Measurements from ENCODE around the gene B3GALT4. TPM values are rescaled to one million over a fixed set of nuclear protein-coding genes. Genes with fewer than 3 reads are reported as not detected.

B3GALT4 gene
- total RNA-seq, 3 donors from 2014 or later, result 21.6 to 41.7 (median 24.2) TPM

DNA sequence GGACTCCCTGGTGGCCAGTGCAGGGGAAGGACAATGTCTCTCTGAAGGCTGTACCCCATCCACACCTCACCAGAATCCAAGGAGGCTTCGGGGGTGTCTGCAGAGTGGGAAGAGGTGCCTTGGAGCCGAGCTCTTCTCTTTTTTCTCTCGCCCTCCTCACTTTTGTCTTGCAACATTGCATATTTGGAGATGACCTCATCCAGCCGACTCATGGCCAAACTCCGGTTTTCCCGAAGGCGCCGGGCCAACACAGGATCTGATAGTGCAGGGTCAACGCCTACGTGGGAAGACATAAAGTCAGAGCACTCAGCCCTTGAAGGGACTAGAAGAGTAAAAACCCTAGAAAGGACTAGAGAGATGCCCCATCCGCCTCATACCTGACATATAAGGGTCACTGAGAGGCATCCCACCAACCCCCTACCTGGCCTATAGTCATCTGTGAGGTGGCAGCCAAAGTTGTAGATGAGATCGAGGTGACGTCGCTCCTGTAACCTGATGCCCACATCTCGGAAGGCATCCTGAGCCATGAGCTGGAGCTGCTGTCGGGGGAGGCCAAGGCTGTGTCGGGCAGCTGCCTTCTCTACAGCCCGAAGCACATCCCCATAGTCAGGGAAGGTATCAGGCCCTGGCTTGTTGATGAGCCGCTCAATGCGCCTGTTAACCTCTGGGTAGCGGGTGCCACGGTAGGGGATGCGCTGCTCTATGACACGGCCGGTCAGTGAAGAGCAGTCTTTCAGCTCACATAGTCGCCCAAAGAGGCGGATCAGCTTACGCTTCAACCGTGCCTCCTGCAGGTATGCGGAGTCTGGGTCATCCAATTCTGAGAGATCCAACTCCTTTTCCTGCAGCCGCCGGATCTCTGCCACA is 43.6 kb downstream of the B3GALT4 start:
- no peak overlapping the region for H3K4me3 ChIP-seq
- intact Hi-C loops (cut with DNase I, micrococcal nuclease), result no loop called here

GRCh38 chr6:33321227-33321626 is 44.3 kb downstream of the B3GALT4 start:
- intact Hi-C loops (cut with DNase I, micrococcal nuclease), result no loop called here
- Histone ChIP-seq H3K4me3 (no peak overlapping the region), H3K9me3 (no peaks in the 10 kb centered on the region), H3K4me1 (ENCODE audit: low read depth) (peaks cover 30% of the 10 kb centered on the region), H3K36me3 (ENCODE audit: low read depth) (peaks cover 5% of the 10 kb centered on the region)
- TF ChIP-seq, protein P1, sequence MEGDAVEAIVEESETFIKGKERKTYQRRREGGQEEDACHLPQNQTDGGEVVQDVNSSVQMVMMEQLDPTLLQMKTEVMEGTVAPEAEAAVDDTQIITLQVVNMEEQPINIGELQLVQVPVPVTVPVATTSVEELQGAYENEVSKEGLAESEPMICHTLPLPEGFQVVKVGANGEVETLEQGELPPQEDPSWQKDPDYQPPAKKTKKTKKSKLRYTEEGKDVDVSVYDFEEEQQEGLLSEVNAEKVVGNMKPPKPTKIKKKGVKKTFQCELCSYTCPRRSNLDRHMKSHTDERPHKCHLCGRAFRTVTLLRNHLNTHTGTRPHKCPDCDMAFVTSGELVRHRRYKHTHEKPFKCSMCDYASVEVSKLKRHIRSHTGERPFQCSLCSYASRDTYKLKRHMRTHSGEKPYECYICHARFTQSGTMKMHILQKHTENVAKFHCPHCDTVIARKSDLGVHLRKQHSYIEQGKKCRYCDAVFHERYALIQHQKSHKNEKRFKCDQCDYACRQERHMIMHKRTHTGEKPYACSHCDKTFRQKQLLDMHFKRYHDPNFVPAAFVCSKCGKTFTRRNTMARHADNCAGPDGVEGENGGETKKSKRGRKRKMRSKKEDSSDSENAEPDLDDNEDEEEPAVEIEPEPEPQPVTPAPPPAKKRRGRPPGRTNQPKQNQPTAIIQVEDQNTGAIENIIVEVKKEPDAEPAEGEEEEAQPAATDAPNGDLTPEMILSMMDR (IDR thresholded peaks at IDR 0.05), result no peak
- DNase-seq, result no peak
- no peak for ATAC-seq

More for the DNA sequence above, 43.6 kb downstream of the B3GALT4 start:
- ATAC-seq (no peak), DNase-seq (peak; percentile 38 to 62 (median 44))
- Histone ChIP-seq H3K36me3 (ENCODE audit: low read depth) (peaks cover 5% of the 10 kb centered on the region), H3K4me1 (ENCODE audit: low read depth) (peaks cover 30% of the 10 kb centered on the region), H3K9me3 (no peaks in the 10 kb centered on the region)
- TF ChIP-seq, protein P1 (IDR thresholded peaks at IDR 0.05), result no peak

- ATAC-seq (no peak), DNase-seq (peak in 1 of 3 donors; percentile 74)
- H3K4me3 ChIP-seq, result peak overlapping the region; percentile 54
- intact Hi-C loops (cut with DNase I, micrococcal nuclease), result no loop called here
- no peaks in the 10 kb centered on the region for H3K9me3 ChIP-seq
- H3K4me1 ChIP-seq (ENCODE audit: low read depth), result peaks cover 22% of the 10 kb centered on the region
- TF ChIP-seq, protein P1 (IDR thresholded peaks at IDR 0.05), result no peak
- peaks cover 5% of the 10 kb centered on the region for H3K36me3 ChIP-seq (ENCODE audit: low read depth)
These were observed 46.7 kb downstream of the B3GALT4 start for GRCh38 chr6:33323623-33323948.

DNA sequence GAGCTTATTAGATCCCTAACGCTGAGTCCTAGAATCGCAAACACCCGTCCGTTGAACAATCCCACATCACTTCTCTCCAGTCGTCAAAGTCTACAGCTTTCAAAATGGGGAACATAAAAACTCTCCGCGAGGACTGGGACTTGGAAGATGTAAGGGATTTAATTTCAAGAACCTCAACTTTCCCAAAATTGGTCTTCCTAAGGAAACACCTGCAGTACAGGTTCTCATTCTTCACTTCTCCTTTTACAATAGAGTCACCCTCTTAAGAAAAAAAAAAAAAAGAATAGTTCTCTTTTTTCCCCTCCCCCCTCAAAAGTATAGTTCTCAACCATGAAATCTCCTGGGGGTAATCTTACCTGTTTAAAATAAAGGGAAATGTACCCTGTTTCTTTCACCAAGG is 47.2 kb downstream of the B3GALT4 start:
- intact Hi-C loops (cut with DNase I, micrococcal nuclease), result no loop called here
- TF ChIP-seq, protein P1 (IDR thresholded peaks at IDR 0.05), result no peak
- Histone ChIP-seq H3K4me3 (no peak overlapping the region), H3K36me3 (ENCODE audit: low read depth) (peaks cover 5% of the 10 kb centered on the region), H3K9me3 (no peaks in the 10 kb centered on the region), H3K4me1 (ENCODE audit: low read depth) (peaks cover 20% of the 10 kb centered on the region)
- DNase-seq, result peak in 1 of 3 donors; percentile 33
- no peak for ATAC-seq

Small RNAs within 50 kb of the gene (microRNA-seq; reads per million reads assigned to microRNA genes)
- gene MIR6834 (not detected), gene MIR6873 (not detected)

Other genes starting within 250 kb of the B3GALT4 start
- 10 to 100 TPM; 46.6 to 62.0 (median 49.9) TPM for gene HLA-DPA1, start 203.5 kb upstream of the B3GALT4 start, total RNA-seq
- 10 to 100 TPM; 31.2 to 55.0 (median 51.2) TPM for gene HLA-DPB1, start 201.1 kb upstream of the B3GALT4 start, total RNA-seq
- gene COL11A2, start 84.7 kb upstream of the B3GALT4 start, total RNA-seq, result 1 to 10 TPM in 1 of 3 donors, under 1 TPM in 2; 0.27 to 1.1 (median 0.52) TPM
- gene RXRB, start 76.5 kb upstream of the B3GALT4 start, total RNA-seq, result 10 to 100 TPM; 45.4 to 51.1 (median 51.1) TPM
- gene SLC39A7, start 76.3 kb upstream of the B3GALT4 start, total RNA-seq, result 100 to 1,000 TPM in 2 of 3 donors, 10 to 100 TPM in 1; 96.9 to 159 (median 106) TPM
- 10 to 100 TPM; 12.3 to 23.2 (median 19.7) TPM for gene HSD17B8, start 72.5 kb upstream of the B3GALT4 start, total RNA-seq
- 10 to 100 TPM; 28.4 to 45.1 (median 30.3) TPM for gene RING1, start 68.6 kb upstream of the B3GALT4 start, total RNA-seq
- 10 to 100 TPM; 58.2 to 82.6 (median 72.7) TPM for gene VPS52, start 5.2 kb upstream of the B3GALT4 start, total RNA-seq
- 1,000 to 10,000 TPM; 1,579 to 1,936 (median 1,680) TPM for gene RPS18, start 5.0 kb upstream of the B3GALT4 start, total RNA-seq
- gene WDR46, start 12.1 kb downstream of the B3GALT4 start, total RNA-seq, result 10 to 100 TPM; 25.5 to 37.9 (median 30.9) TPM
- 10 to 100 TPM; 37.9 to 50.1 (median 40.2) TPM for gene PFDN6, start 12.5 kb downstream of the B3GALT4 start, total RNA-seq
- 10 to 100 TPM; 26.4 to 64.6 (median 38.9) TPM for gene RGL2, start 21.8 kb downstream of the B3GALT4 start, total RNA-seq
- gene TAPBP, start 37.0 kb downstream of the B3GALT4 start, total RNA-seq, result 100 to 1,000 TPM; 179 to 321 (median 258) TPM
- gene ZBTB22, start 40.6 kb downstream of the B3GALT4 start, total RNA-seq, result 10 to 100 TPM; 18.5 to 23.7 (median 20.1) TPM
- 10 to 100 TPM; 34.7 to 46.1 (median 39.7) TPM for gene DAXX, start 45.8 kb downstream of the B3GALT4 start, total RNA-seq
- 10 to 100 TPM in 1 of 3 donors, 1 to 10 TPM in 2; 3.5 to 21.1 (median 6.3) TPM for gene KIFC1, start 114.7 kb downstream of the B3GALT4 start, total RNA-seq
- gene PHF1, start 133.9 kb downstream of the B3GALT4 start, total RNA-seq, result 10 to 100 TPM; 29.9 to 96.5 (median 38.1) TPM
- 100 to 1,000 TPM; 146 to 163 (median 151) TPM for gene CUTA, start 141.0 kb downstream of the B3GALT4 start, total RNA-seq
- gene SYNGAP1, start 142.9 kb downstream of the B3GALT4 start, total RNA-seq, result 10 to 100 TPM in 1 of 3 donors, 1 to 10 TPM in 2; 8.1 to 39.8 (median 8.8) TPM
- 1 to 10 TPM; 4.3 to 5.8 (median 4.5) TPM for gene ZBTB9, start 177.5 kb downstream of the B3GALT4 start, total RNA-seq